DOHH2 (cell line): Measurements from ENCODE around the gene FBN1.

Experiments used
- H3F3A ChIP-seq: fragments of 200-600 bp; sonication (generic), shearing (Covaris generic); 2 replicates; pipeline ENCODE4 v1.6.0; 2016; ENCODE audit warnings: antibody characterized with exemption, mild to moderate bottlenecking; ENCODE audit not compliant: control insufficient read depth, insufficient read depth
- H3K27ac ChIP-seq: fragments of 200-600 bp; sonication (generic); 2 replicates; pipeline ENCODE4 v1.5.1; 2014; ENCODE audit warnings: low read depth, mild to moderate bottlenecking, low read length, moderate library complexity
- H3K27me3 ChIP-seq: fragments of 200-600 bp; sonication (generic); 2 replicates; pipeline ENCODE4 v1.6.1; 2014; ENCODE audit warnings: mild to moderate bottlenecking, low read length, mixed read lengths; ENCODE audit not compliant: control insufficient read depth
- H3K36me3 ChIP-seq: fragments of 200-600 bp; sonication (generic); 2 replicates; pipeline ENCODE4 v1.6.1; 2014; ENCODE audit warnings: mild to moderate bottlenecking, low read length, moderate library complexity, mixed read lengths; ENCODE audit not compliant: control insufficient read depth
- H3K4me1 ChIP-seq: fragments of 200-600 bp; sonication (generic); 2 replicates; pipeline ENCODE4 v1.6.1; 2014; ENCODE audit warnings: mild to moderate bottlenecking, low read length, mixed read lengths; ENCODE audit not compliant: control insufficient read depth
- H3K4me2 ChIP-seq: fragments of 200-600 bp; sonication (generic); 2 replicates; pipeline ENCODE4 v1.6.0; 2014; ENCODE audit warnings: mild to moderate bottlenecking, low read length, moderate library complexity
- H3K4me3 ChIP-seq: fragments of 200-600 bp; sonication (generic); 2 replicates; pipeline ENCODE4 v1.5.1; 2014; ENCODE audit warnings: mild to moderate bottlenecking, low read length, mixed read lengths
- H3K79me2 ChIP-seq: fragments of 200-600 bp; sonication (generic); 2 replicates; pipeline ENCODE4 v1.6.1; 2014; ENCODE audit warnings: mild to moderate bottlenecking, low read length, mixed read lengths; ENCODE audit not compliant: control insufficient read depth
- H3K9me2 ChIP-seq: fragments of 200-600 bp; sonication (generic); replicated peaks from 2 replicates; pipeline ENCODE4 v1.6.1; 2014; ENCODE audit warnings: mild to moderate bottlenecking, low read length, mixed read lengths; ENCODE audit not compliant: control insufficient read depth
- H3K9me3 ChIP-seq: fragments of 200-600 bp; sonication (generic); 2 replicates; pipeline ENCODE4 v1.6.1; 2014; ENCODE audit warnings: antibody characterized with exemption, low read length, mixed read lengths; ENCODE audit not compliant: control insufficient read depth, insufficient read depth
- H4K20me1 ChIP-seq: fragments of 200-600 bp; sonication (generic); 2 replicates; pipeline ENCODE4 v1.6.0; 2014; ENCODE audit warnings: low read depth, mild to moderate bottlenecking, antibody characterized with exemption, low read length, moderate library complexity; ENCODE audit not compliant: control insufficient read depth, insufficient read depth
- EZH2phosphoT487 ChIP-seq: fragments of 200-600 bp; sonication (generic); IDR thresholded peaks from 2 replicates; pipeline ENCODE4 v1.6.1; 2017; ENCODE audit warnings: borderline replicate concordance, mild to moderate bottlenecking, antibody characterized with exemption, low read length, moderate library complexity, mixed read lengths
- TF ChIP-seq, protein P1 (sequence below): fragments of 200-600 bp; sonication (generic); IDR thresholded peaks from one replicate; pipeline ENCODE4 v1.5.1; 2014; ENCODE audit warnings: antibody characterized with exemption, mild to moderate bottlenecking, low read depth, low read length; ENCODE audit not compliant: poor library complexity, severe bottlenecking

Gene FBN1

DNA sequence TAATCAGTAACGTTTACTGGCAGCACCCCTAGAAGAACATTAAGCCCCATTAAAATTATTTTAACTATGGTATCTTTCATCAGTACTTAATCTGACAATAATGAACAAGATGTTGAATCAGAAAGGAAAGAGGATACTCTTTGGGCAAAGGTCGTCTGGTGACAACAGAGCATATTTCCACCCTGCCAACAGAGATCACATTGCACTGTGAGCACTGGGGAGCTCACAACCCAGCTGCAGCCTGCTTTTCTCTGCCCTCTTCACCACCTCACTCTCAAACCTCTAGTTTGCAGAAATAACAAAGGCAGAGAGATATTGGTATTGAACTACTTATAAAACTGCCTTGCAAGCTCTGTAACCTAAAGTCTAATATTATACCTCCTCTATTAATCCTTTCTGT, 130.0 kb downstream of the FBN1 start:
- no peak overlapping the region for H3K4me3 ChIP-seq
- H3F3A ChIP-seq, result no peaks in the 10 kb centered on the region
- no peaks in the 10 kb centered on the region for H3K36me3 ChIP-seq
- H3K79me2 ChIP-seq, result no peaks in the 10 kb centered on the region
- H3K27ac ChIP-seq, result no peak overlapping the region
- no peaks in the 10 kb centered on the region for H3K27me3 ChIP-seq
- no peaks in the 10 kb centered on the region for H3K9me3 ChIP-seq
- TF ChIP-seq EZH2phosphoT487, result no peak
- TF ChIP-seq, protein P1, sequence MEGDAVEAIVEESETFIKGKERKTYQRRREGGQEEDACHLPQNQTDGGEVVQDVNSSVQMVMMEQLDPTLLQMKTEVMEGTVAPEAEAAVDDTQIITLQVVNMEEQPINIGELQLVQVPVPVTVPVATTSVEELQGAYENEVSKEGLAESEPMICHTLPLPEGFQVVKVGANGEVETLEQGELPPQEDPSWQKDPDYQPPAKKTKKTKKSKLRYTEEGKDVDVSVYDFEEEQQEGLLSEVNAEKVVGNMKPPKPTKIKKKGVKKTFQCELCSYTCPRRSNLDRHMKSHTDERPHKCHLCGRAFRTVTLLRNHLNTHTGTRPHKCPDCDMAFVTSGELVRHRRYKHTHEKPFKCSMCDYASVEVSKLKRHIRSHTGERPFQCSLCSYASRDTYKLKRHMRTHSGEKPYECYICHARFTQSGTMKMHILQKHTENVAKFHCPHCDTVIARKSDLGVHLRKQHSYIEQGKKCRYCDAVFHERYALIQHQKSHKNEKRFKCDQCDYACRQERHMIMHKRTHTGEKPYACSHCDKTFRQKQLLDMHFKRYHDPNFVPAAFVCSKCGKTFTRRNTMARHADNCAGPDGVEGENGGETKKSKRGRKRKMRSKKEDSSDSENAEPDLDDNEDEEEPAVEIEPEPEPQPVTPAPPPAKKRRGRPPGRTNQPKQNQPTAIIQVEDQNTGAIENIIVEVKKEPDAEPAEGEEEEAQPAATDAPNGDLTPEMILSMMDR, result no peak
- H4K20me1 ChIP-seq, result no peaks in the 10 kb centered on the region
- H3K4me2 ChIP-seq, result no peak overlapping the region
- H3K4me1 ChIP-seq, result no peaks in the 10 kb centered on the region
- H3K9me2 ChIP-seq, result no peaks in the 10 kb centered on the region

GRCh38 chr15:48514103-48514816, 131.2 kb downstream of the FBN1 start:
- H3K9me3 ChIP-seq, result no peaks in the 10 kb centered on the region
- no peaks in the 10 kb centered on the region for H4K20me1 ChIP-seq
- no peaks in the 10 kb centered on the region for H3K36me3 ChIP-seq
- H3F3A ChIP-seq, result no peaks in the 10 kb centered on the region
- no peaks in the 10 kb centered on the region for H3K4me1 ChIP-seq
- no peaks in the 10 kb centered on the region for H3K9me2 ChIP-seq
- H3K4me3 ChIP-seq, result no peak overlapping the region
- H3K4me2 ChIP-seq, result no peak overlapping the region
- no peak overlapping the region for H3K27ac ChIP-seq
- TF ChIP-seq, protein P1, result no peak
- no peak for TF ChIP-seq EZH2phosphoT487
- H3K79me2 ChIP-seq, result no peaks in the 10 kb centered on the region
- H3K27me3 ChIP-seq, result no peaks in the 10 kb centered on the region

DNA sequence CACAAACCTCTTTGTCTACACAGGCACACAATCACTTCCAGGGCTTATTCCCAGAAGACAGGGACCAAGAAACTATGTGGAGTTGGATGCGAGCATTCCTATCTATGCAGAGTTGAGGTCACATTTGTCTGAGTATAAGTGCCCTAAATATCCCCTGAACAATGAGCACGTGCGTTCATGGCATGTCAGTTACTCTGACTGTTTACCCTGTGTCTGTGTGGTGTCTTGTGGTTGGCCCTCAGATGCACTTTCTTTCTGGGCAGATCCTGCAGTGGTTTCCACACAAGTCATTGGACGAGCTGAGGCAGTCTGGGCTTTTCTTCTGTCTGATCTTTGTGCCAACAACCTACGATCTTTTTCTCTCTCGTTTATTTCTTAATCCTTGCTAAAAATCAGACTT, 134.5 kb downstream of the FBN1 start:
- no peaks in the 10 kb centered on the region for H3K4me1 ChIP-seq
- TF ChIP-seq, protein P1, result no peak
- no peak for TF ChIP-seq EZH2phosphoT487
- no peaks in the 10 kb centered on the region for H4K20me1 ChIP-seq
- no peaks in the 10 kb centered on the region for H3K27me3 ChIP-seq
- H3F3A ChIP-seq, result no peaks in the 10 kb centered on the region
- H3K4me3 ChIP-seq, result no peak overlapping the region
- no peaks in the 10 kb centered on the region for H3K9me3 ChIP-seq
- no peaks in the 10 kb centered on the region for H3K79me2 ChIP-seq
- H3K9me2 ChIP-seq, result no peaks in the 10 kb centered on the region
- no peak overlapping the region for H3K27ac ChIP-seq
- no peak overlapping the region for H3K4me2 ChIP-seq
- H3K36me3 ChIP-seq, result no peaks in the 10 kb centered on the region
